Activated CD4-positive, CD25-positive, alpha-beta regulatory T cell treated with anti-CD3 and anti-CD28 coated beads, Interleukin-2, amount 50 U/mL, for 24 hours (primary cell): Measurements from ENCODE around the gene KRT28.

ENCODE experiments used
- ATAC-seq, 2 donors: fragments of 150-1000 bp; cut with Tn5 transposase; one replicate each; pipeline ENCODE4 v1.10.0; 2021; ENCODE audit warnings: mild to moderate bottlenecking in 1 of 2, moderate library complexity in 1 of 2

Gene KRT28

DNA sequence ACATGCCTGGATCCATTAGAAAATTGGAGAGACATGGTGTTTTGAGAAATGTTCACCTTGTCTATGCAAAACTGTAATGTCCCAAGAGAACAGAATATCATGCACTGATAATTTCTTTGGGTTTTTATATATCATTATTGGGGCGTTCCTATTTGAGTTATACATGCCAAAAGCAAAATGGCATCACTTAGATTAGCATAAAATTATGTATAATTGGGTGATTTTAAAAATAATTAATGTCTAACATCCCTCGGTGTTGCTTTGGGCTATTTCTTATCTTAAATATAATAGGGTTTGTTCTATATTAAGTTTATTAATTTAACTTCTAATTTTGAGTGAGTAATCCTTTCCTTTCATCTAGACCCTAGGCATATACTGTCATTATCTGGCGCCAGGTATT lies at the start of gene KRT28:
TSS of gene KRT28 (minus strand) at position 101 of the 400 bp plus-strand sequence. CDS start at position 35, 66 bp downstream.
- ATAC-seq: no peak

DNA sequence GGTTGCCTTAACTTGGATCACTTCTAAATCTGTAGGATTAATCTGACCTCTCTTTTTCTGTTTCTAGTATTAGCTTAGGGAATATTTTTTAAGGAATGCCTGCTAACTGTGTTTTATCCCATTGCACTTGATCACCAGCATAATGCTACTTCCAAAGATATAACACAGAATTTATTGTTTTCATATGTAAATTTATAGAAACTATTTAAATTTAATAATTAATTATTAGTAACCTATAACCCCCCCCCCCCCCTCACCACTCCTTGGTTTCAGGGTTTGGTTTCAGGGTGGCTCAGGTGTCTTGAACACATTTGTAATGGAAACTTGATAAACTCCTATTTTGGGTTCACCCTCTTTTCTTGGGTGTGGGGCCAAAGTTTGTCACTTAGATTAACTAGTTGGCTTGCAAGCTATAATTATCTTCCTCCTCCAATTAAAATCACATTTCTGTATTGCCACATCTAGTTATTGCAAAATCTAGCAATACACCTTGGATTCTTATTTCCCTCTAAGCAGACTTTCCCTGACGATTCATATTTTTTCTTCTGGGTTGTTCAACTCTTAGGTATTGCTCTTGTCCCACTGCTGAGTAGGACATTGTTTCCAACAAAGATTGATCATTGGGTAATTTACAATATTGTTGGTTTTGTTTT lies 49.0 kb upstream of the KRT28 start:
- no peak for ATAC-seq

DNA sequence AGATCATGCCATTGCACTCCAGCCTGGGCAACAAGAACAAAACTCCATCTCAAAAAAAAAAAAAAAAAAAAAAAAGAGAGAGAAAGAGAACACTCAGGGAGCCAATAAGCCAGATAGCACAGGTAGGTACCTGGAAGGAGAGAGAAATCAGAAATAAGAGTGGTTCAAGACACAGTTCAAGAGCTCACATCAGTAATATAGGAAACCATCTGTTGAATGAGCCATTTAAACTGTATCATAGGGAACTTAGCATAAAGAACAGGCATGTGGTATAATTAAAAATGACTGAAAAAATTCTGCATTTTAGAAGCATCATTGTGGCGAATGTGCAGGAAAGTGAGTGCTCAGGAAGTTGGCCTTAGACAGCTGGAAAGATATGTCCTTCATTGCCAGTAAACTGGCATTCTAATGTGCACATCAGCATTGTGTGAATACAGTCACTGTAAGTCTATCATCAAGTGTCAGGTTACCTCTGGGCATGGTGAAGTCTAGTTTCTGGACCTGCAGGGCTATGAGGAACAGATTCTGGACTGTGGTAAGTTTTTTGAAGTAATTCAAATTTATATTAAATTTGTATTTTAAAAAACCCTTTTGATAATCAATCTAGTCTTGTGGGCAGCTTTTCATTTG lies 46.9 kb upstream of the KRT28 start:
- no peak for ATAC-seq

GRCh38 chr17:40844671-40845107 lies 44.9 kb upstream of the KRT28 start:
- ATAC-seq: no peak

DNA sequence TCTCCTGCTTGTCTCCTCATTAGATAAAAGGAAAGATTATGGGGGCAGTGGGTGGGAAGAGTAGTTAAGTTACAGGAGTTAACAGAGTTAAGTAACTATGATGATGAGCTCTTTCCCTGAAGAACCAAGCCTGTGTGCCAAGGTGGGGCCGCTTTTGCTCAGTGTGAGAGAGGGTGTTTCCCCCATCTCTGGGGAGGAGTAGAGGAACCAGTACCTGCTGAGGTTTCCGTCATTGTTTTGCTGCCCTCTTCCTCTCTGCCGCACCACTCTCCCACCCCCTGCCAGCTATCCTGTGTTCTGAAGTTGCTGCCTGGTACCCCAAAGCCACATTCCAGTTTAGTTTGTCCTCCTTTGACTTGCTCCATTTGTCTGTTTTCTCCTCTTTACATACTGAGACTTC lies 43.5 kb upstream of the KRT28 start:
- no peak for ATAC-seq

DNA sequence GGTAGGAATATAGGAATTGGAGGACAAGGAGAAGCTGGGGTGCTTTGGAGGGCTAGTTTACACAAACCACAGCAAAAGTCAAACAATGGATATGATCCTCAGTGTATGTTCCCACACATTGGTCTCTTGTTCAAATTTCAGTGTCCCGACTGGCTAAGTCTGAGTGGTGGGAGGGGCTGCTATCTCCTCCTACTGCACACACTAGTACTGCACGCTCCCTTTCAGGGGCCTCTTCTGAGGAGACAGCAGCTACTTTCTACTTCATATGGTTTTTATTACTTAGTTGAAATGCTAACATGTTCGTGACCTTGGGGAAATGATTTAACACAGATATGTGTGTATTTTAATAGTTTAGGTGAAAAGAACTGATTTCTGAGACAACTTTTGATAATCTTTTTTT lies 41.5 kb upstream of the KRT28 start:
- ATAC-seq: no peak

- ATAC-seq: no peak
Observed at GRCh38 chr17:40839194-40839593, 39.4 kb upstream of the KRT28 start.

DNA sequence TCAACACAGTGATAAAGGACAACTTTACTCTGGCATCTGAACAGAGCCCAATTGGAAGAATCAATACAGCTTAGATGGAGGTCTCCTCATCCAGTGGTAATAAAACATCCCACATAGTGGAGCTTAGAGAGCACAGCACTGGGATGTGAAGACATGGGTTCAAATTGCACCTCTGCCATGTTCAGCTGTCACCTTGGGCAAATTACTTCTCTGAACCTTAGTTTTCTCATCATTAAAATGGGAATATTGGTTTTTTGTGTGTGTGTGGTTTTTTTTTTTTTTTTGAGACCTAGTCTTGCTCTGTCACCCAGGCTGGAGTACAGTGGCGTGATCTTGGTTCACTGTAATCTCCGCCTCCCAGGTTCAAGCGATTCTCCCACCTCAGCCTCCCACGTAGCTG lies 36.3 kb upstream of the KRT28 start:
- ATAC-seq: no peak

GRCh38 chr17:40833882-40834281 lies 34.1 kb upstream of the KRT28 start:
- ATAC-seq: no peak

GRCh38 chr17:40832840-40833239 lies 33.1 kb upstream of the KRT28 start:
- no peak for ATAC-seq

DNA sequence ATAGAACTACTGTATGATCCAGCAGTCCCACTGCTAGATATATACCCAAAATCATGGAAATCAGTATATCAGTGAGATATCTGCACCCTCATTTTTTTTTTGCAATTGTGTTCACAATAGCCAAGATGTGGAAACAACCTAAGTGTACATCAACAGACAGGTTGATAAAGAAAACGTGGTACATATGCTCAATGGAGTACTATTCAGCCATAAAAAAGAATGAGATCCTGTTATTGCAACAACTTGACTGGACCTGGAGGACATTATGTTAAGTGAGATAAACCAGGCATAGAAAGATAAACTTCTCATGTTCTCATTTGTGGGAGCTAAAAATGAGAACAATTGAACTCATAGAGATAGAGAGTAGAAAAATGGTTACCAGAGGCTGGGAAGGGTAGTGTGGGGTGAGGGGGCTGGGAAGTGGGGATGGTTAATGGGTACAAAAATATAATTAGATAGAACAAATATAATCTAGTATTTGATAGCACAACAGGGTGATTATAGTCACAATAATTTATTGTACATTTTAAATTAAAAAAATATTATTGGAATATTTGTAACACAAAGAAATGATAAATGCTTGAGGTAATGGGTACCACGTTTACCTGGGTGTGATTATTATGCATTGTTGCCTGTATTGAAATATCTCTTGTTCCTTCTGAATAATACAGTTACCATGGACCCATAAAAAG lies 30.5 kb upstream of the KRT28 start:
- no peak for ATAC-seq

DNA sequence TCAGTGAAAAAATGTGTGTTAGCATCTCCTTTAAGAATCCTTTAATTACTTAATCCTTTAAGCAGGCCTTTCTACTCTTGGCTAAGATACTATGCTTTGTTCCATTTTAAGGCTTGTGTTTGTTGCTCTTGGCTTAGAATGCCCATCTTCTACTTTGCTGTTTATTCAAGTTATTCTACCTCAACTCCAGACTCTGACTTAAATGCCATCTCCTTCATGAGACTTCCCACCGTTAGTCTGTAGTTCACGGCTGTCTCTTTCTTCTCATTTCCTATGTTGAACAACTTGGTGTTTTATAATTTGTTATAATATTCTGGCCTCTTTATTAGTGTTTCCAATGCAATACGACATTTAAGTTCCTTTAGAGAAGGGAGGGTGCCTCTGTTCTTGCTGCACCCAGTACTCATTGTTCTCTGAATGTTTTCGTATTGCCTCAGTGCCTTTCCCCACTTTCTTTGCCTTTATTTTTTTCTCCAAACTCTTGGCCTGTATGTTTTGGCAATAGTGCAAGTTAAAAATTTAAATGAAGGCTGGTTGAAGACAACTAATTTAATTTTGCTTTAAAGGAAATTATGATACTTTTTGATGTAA lies 28.8 kb upstream of the KRT28 start:
- ATAC-seq: no peak

DNA sequence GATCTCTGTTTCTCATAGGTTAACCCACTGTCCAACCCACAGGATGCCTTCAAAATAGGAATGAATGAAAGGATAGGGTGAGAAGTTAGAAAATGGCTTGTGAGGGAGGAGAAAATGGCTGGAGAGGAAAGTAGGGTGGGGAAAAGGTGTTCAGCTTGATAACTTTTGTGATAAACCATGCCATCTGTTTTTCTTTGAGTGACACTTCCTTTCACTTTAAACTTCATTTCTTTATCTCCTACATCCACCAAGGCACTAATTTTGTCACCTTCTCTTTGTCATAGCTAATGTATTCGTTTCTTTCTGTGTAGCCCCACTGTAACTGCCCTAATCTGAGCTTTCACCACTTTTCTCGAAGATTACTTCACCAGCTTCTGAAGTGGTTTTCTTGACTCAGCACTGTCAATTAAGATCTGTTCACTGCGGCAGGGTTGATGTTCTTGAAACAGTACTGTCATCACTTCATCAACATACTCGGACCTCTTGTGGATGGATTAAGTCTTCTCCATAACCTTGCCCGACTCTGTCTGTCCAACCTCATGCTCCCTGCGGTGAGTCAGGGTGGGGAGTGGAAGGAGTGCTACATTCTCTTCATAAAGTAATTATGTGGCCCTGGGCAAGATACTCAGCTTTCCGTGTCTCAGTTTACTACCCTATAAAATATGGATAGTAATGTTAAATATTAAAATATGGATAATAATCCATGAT lies 28.1 kb upstream of the KRT28 start:
- peak; percentile 63 to 85 for ATAC-seq

- ATAC-seq: no peak
Observed at GRCh38 chr17:40825599-40825998, 25.8 kb upstream of the KRT28 start.

DNA sequence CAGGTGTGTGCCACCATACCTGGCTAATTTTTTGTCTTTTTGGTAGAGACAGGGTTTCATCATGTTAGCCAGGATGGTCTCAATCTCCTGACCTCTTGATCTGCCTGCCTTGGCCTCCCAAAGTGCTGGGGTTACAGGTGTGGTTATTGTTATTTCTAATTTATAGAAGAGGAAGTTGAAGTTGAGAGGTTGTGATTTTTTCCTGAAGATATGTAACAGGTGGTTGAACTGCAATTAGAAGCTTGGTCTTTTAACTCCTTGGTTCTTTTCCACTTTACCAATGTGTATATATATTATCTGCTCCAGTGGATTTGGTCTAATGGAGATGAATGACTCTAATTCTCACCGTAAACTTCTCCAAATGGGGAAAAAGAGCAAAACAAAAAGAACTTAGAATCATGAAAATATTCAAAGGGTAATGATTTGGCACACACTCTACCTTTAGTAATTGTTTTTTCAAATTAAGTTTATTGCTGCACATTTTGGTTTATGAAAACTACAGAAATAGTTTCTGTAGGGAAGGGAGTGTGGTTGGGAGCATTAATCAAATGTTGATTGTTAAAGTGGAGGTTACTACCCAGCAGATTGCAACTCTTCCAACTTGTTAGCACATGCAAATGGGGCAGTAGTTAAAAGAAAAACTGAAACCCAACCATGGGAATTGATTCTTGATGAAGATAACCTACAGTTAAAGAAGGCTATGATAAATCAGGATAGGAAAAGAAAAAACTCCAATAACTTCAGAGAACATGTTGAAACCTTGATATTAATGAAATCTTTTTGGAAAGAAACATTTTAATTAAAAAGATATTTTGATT lies 24.5 kb upstream of the KRT28 start:
- ATAC-seq: no peak

DNA sequence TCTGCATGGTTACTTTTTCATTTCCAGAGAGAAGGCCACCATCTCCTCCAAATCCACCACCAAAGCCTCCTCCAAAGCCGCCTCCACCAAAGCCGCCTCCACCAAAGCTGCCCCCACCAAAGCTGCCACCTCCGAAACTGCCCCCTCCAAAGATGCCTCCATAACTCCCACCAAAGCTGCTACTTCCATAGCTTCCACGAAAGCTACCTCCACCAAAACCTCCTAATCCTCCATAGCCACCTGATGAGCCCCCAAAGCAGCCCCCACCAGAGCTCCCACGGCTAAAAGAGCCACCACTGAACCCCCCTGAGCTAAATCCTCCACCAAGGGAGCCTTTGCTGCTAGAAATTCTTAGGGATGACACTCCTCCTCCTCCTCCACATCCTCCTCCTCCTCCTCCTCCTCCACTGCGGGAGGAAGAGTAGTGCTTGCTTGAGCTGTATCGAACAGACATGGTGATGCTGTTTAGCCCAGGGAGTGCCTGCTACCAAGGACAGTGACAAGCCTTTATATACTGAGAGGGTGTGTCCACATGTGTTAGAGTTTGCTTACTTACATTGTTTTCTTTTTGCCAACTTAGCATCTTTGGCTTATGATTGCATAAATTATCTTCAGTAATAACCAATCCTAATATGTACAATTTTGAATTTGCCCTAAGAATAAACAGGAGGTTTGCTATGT lies 22.5 kb upstream of the KRT28 start, which contains the start of gene KRT10:
TSS of gene KRT10 (minus strand) at position 483 of the 681 bp plus-strand sequence. CDS start at position 454, 29 bp downstream.
- no peak for ATAC-seq

DNA sequence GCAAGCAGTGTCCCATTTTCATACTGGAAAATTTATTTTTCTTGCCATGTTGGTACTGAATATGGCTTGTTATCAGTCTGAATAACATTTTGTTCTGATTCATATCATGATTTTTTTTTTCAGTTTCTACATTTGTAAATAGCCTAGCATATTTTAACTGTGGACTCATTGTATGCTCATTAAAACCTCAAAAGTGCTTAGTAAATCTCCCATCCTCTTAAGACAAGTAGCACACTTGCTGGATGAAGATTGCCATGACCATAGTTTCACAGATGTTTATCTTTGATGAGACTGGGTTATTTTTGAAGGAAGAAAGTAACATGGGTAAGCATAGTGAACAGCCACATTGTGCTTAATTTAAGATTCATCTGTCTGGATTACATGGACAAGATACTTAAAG lies 21.8 kb upstream of the KRT28 start:
- no peak for ATAC-seq

DNA sequence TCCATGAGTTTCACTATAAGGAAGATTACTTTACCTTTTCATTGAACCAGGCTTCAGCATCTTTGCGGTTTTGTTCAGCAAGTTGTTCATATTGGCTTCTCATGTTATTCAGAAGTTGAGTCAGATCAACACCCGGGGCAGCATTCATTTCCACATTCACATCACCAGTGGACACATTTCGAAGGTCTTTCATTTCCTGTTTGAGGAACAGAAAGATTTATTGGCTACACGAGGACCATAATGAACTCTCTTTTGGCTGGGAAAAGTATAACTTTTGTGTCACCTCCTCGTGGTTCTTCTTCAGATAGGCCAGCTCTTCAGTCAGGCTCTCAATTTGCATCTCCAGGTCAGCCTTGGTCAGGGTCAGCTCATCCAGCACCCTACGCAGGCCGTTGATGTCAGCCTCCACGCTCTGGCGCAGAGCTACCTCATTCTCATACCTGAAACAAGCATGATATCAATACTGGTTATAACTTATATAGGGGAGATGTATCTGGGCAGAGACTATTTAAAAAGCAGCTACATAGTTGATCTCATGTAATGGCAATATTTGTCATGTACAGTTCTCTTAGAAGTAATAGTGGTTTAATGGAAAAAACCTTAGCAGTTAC lies 20.6 kb upstream of the KRT28 start:
- no peak for ATAC-seq

DNA sequence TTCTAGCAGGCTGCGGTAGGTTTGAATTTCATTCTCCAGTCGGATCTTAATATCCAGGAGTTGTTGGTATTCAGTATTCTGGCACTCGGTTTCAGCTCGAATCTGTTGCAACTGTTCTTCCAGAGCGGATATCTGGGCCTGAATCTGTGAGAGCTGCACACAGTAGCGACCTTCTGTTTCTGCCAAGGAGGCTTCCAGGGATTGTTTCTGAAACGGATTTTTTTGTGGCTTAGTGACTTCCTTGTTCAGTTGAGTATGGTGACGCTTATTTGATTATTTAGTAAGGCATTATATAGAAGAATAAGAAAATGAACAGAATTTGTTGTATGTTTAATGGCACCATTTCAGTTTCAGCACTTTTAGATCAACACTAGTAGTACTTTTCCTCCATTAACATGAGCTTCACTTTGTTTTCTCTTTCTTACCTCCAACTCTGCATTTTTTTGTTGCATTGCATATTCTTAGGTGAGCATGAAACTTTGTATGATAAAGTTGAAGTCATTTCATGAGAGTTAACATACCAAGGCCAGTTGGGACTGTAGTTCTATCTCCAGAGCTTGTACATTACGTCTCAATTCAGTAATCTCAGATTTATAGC lies 19.9 kb upstream of the KRT28 start:
- no peak for ATAC-seq

DNA sequence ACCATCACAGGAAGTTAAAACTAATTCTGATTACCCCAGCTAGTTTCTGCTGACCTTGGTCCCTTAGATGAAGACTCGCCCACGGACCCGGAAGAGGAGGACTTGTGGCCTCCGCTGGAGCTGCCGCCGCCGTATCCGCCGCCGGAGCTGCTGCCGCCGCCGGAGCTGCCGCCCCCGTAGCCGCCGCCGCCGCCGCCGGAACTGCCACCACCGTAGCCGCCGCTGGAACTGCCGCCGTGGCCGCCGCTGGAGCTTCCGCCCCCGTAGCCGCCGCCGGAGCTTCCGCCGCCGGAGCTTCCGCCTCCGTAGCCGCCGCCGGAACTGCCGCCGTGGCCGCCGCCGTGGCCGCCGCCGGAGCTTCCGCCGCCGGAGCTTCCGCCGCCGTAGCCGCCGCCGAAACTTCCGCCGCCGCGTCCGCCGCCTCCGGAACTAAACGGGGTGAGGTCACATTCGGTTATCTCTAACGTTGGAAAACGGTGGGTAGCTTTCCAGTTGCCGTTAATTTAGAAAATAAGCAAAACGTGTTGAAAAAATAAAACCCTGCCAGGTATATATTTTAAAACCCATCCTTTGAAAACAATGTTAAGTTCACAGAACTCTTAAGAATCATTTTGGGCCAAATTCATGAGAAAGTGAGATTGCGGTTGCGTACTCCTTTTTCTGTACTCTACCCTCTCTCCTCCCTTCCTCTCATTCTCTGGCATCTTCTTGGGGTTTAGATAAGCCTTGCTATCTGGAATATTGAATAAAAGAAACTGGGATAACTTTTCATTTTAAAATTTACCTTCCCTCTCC lies 19.2 kb upstream of the KRT28 start:
- ATAC-seq: peak; percentile 83 to 85
